GM23338 (cell line): ENCODE measurements around the gene CDKAL1. TPM values are rescaled to one million over a fixed set of nuclear protein-coding genes. Genes with fewer than 3 reads are reported as not detected.

ENCODE experiments used
- ATAC-seq: fragments of 200-7000 bp; cut with Tn5 transposase; 3 replicates; pipeline ENCODE4 v1.9.1; 2020
- DNase-seq: peaks from one replicate; pipeline ENCODE4 v3.0.0-alpha.2; 2015; ENCODE audit warnings: low spot score
- H2AFZ ChIP-seq: fragments of 200-600 bp; sonication (generic); 2 replicates; pipeline ENCODE4 v1.8.0; 2016; ENCODE audit warnings: antibody characterized with exemption, mild to moderate bottlenecking, moderate library complexity
- H3F3A ChIP-seq: fragments of 200-600 bp; sonication (generic); replicated peaks from 2 replicates; pipeline ENCODE4 v1.8.0; 2017; ENCODE audit warnings: antibody characterized with exemption, mixed run types, low read depth
- H3K27ac ChIP-seq: fragments of 200-600 bp; sonication (generic); 2 replicates; pipeline ENCODE4 v1.6.1; 2016; ENCODE audit warnings: low read depth
- H3K27me3 ChIP-seq: fragments of 200-600 bp; sonication (generic); 2 replicates; pipeline ENCODE4 v1.8.0; 2016; ENCODE audit warnings: mild to moderate bottlenecking, mixed run types, moderate library complexity; ENCODE audit not compliant: insufficient read depth
- H3K36me3 ChIP-seq: fragments of 200-600 bp; sonication (generic); 2 replicates; pipeline ENCODE4 v1.8.0; 2016; ENCODE audit warnings: mild to moderate bottlenecking; ENCODE audit not compliant: insufficient read depth
- H3K4me1 ChIP-seq: fragments of 200-600 bp; sonication (generic); 2 replicates; pipeline ENCODE4 v1.8.0; 2016; ENCODE audit warnings: mild to moderate bottlenecking, moderate library complexity; ENCODE audit not compliant: insufficient read depth
- H3K4me2 ChIP-seq: fragments of 200-600 bp; sonication (generic); 2 replicates; pipeline ENCODE4 v1.7.1; 2017; ENCODE audit warnings: mixed run types
- H3K4me3 ChIP-seq: fragments of 200-600 bp; sonication (generic); 2 replicates; pipeline ENCODE4 v1.6.1; 2016; ENCODE audit warnings: mixed run types
- H3K79me2 ChIP-seq: fragments of 200-600 bp; sonication (generic); replicated peaks from 2 replicates; pipeline ENCODE4 v1.8.0; 2017; ENCODE audit warnings: mild to moderate bottlenecking; ENCODE audit not compliant: insufficient read depth
- H3K9me2 ChIP-seq: fragments of 200-600 bp; sonication (generic); 2 replicates; pipeline ENCODE4 v1.8.0; 2017; ENCODE audit not compliant: insufficient read depth
- H4K20me1 ChIP-seq: fragments of 200-600 bp; sonication (generic); replicated peaks from 2 replicates; pipeline ENCODE4 v1.8.0; 2017; ENCODE audit warnings: mild to moderate bottlenecking; ENCODE audit not compliant: insufficient read depth
- H3K27ac Mint-ChIP-seq: 2 replicates; pipeline ENCODE4 v1.8.0; 2020; ENCODE audit warnings: inconsistent platforms, mild to moderate bottlenecking, moderate library complexity, mixed read lengths
- H3K27me3 Mint-ChIP-seq: 3 replicates; pipeline ENCODE4 v1.8.0; 2022; ENCODE audit warnings: low read depth, mild to moderate bottlenecking, moderate library complexity, mixed read lengths, inconsistent platforms; ENCODE audit not compliant: insufficient read depth, poor library complexity
- H3K36me3 Mint-ChIP-seq: 3 replicates; pipeline ENCODE4 v1.8.0; 2021; ENCODE audit warnings: low read depth, mild to moderate bottlenecking, inconsistent platforms, moderate library complexity, mixed read lengths
- H3K4me1 Mint-ChIP-seq: 3 replicates; pipeline ENCODE4 v1.8.0; 2020; ENCODE audit warnings: mild to moderate bottlenecking, inconsistent platforms, mixed read lengths
- H3K4me3 Mint-ChIP-seq: 3 replicates; pipeline ENCODE4 v1.8.0; 2021; ENCODE audit warnings: moderate library complexity, mild to moderate bottlenecking, inconsistent platforms, mixed read lengths
- H3K9me3 Mint-ChIP-seq: 3 replicates; pipeline ENCODE4 v1.8.0; 2020; ENCODE audit warnings: moderate library complexity, mild to moderate bottlenecking, inconsistent platforms, mixed read lengths
- CREB1 ChIP-seq: fragments of 250-450 bp; sonication (Bioruptor Pico); IDR thresholded peaks from 2 replicates; pipeline ENCODE4 v1.5.0; 2020; ENCODE audit warnings: low read depth, mild to moderate bottlenecking, moderate library complexity
- ETS1 ChIP-seq: IDR thresholded peaks from 2 replicates; pipeline ENCODE4 v1.6.1; 2016; ENCODE audit warnings: antibody characterized with exemption
- EZH2 ChIP-seq: fragments of 200-600 bp; sonication (generic); IDR thresholded peaks from one replicate; pipeline ENCODE4 v1.8.0; 2017; ENCODE audit warnings: antibody characterized with exemption, mild to moderate bottlenecking, low read depth; ENCODE audit not compliant: unreplicated experiment
- EZH2phosphoT487 ChIP-seq: fragments of 200-600 bp; sonication (generic); IDR thresholded peaks from one replicate; pipeline ENCODE4 v1.8.1; 2018; ENCODE audit warnings: antibody characterized with exemption; ENCODE audit not compliant: unreplicated experiment
- JUNB ChIP-seq: IDR thresholded peaks from one replicate; pipeline ENCODE4 v1.6.1; 2016; ENCODE audit warnings: antibody characterized with exemption; ENCODE audit not compliant: unreplicated experiment
- NANOG ChIP-seq: IDR thresholded peaks from 2 replicates; pipeline ENCODE4 v1.6.1; 2016; ENCODE audit warnings: antibody characterized with exemption, borderline replicate concordance
- POLR2AphosphoS5 ChIP-seq: IDR thresholded peaks from 2 replicates; pipeline ENCODE4 v1.6.1; 2016; ENCODE audit warnings: antibody characterized with exemption, low read depth
- REST ChIP-seq: IDR thresholded peaks from one replicate; pipeline ENCODE4 v1.6.1; 2018; ENCODE audit warnings: antibody characterized with exemption; ENCODE audit not compliant: unreplicated experiment
- STAT1 ChIP-seq: IDR thresholded peaks from one replicate; pipeline ENCODE4 v1.6.1; 2016; ENCODE audit warnings: antibody characterized with exemption; ENCODE audit not compliant: unreplicated experiment
- ZNF114 ChIP-seq: fragments of 250-450 bp; sonication (Bioruptor Pico); IDR thresholded peaks from 2 replicates; pipeline ENCODE4 v1.5.0; 2020; ENCODE audit warnings: mild to moderate bottlenecking, moderate library complexity
- ZNF331 ChIP-seq: fragments of 250-450 bp; sonication (Bioruptor Pico); IDR thresholded peaks from 2 replicates; pipeline ENCODE4 v1.5.0; 2020; ENCODE audit warnings: low read depth, mild to moderate bottlenecking, moderate library complexity
- ZNF462 ChIP-seq: fragments of 250-450 bp; sonication (Bioruptor Pico); IDR thresholded peaks from 2 replicates; pipeline ENCODE4 v1.5.0; 2020; ENCODE audit warnings: mild to moderate bottlenecking, moderate library complexity
- polyA plus RNA-seq: library from polyadenylated mRNA; unstranded; fragments of >200 nt; fragmentation: Nextera tagmentation; extraction: Ambion mirVana; gene quantifications from 2 replicates; pipeline ENCODE4 v1.2.1, GENCODE V29; 2016
- total RNA-seq: library from RNA; depleted of rRNA; stranded (reverse); fragments of >200 nt; shearing (Covaris generic); gene quantifications from 2 replicates; pipeline ENCODE4 v1.2.3, GENCODE V29; 2014
- TF ChIP-seq, protein P1 (sequence below), 2 experiments: fragments of 200-600 bp in 1 of 2; sonication (generic) in 1 of 2; conservative IDR thresholded peaks; 2 replicates each; pipeline versions ENCODE4 v1.5.1 to v1.6.1; 2016 to 2017; ENCODE audit warnings: antibody characterized with exemption in 2 of 2, low read depth in 2 of 2, mild to moderate bottlenecking in 2 of 2, moderate library complexity in 1 of 2

CDKAL1 gene
- total and polyA plus RNA-seq, 2 experiments from 2014 or later: 17.8 to 35.0 TPM

- Histone ChIP-seq H3K27ac (no peak overlapping the region), H3K4me3 (no peak overlapping the region), H3K4me1 (no peaks in the 10 kb centered on the region; the same call in 1 of the 2 replicates), H4K20me1 (no peaks in the 10 kb centered on the region), H3K36me3 (no peaks in the 10 kb centered on the region), H3K4me2 (no peak overlapping the region), H3F3A (no peaks in the 10 kb centered on the region), H2AFZ (no peak overlapping the region), H3K79me2 (no peaks in the 10 kb centered on the region), H3K27me3 (no peaks in the 10 kb centered on the region), H3K9me2 (no peaks in the 10 kb centered on the region; the same call in 1 of the 2 replicates)
- peaks cover 7% of the 10 kb centered on the region; the same call in 2 of the 3 replicates for H3K36me3 Mint-ChIP-seq
- H3K27me3 Mint-ChIP-seq: peaks cover 3% of the 10 kb centered on the region
- no peak overlapping the region for H3K27ac Mint-ChIP-seq
- H3K4me1 Mint-ChIP-seq: peaks cover 6% of the 10 kb centered on the region
- ATAC-seq: no peak
- TF ChIP-seq NANOG: no peak
- no peak for TF ChIP-seq POLR2AphosphoS5
- TF ChIP-seq STAT1: no peak
- no peak for TF ChIP-seq JUNB
- TF ChIP-seq ZNF331 (CRISPR knock-in tag): no peak
- no peak for TF ChIP-seq REST
- no peak for TF ChIP-seq CREB1 (CRISPR knock-in tag)
- TF ChIP-seq ZNF114: no peak
- TF ChIP-seq, protein P1, sequence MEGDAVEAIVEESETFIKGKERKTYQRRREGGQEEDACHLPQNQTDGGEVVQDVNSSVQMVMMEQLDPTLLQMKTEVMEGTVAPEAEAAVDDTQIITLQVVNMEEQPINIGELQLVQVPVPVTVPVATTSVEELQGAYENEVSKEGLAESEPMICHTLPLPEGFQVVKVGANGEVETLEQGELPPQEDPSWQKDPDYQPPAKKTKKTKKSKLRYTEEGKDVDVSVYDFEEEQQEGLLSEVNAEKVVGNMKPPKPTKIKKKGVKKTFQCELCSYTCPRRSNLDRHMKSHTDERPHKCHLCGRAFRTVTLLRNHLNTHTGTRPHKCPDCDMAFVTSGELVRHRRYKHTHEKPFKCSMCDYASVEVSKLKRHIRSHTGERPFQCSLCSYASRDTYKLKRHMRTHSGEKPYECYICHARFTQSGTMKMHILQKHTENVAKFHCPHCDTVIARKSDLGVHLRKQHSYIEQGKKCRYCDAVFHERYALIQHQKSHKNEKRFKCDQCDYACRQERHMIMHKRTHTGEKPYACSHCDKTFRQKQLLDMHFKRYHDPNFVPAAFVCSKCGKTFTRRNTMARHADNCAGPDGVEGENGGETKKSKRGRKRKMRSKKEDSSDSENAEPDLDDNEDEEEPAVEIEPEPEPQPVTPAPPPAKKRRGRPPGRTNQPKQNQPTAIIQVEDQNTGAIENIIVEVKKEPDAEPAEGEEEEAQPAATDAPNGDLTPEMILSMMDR (conservative IDR thresholded peaks at IDR 0.05; ENCODE audit: low read depth in 2 of 2): no peak
- no peak for TF ChIP-seq EZH2
- no peak for TF ChIP-seq EZH2phosphoT487
- no peak for TF ChIP-seq ZNF462
- TF ChIP-seq ETS1: no peak
- no peak overlapping the region for H3K4me3 Mint-ChIP-seq
- DNase-seq: no peak
- H3K9me3 Mint-ChIP-seq: peaks cover 7% of the 10 kb centered on the region; the same call in 2 of the 3 replicates
These were observed 674.0 kb downstream of the CDKAL1 start for GRCh38 chr6:21208081-21208795.
